ENCODE measurements around the gene ANTXR2. TPM values are rescaled to one million over a fixed set of nuclear protein-coding genes. Genes with fewer than 3 reads are reported as not detected.

ANTXR2 gene
- total RNA-seq, 6 experiments from 2014 or later, result 24.5 to 86.0 (median 33.7) TPM

GRCh38 chr4:80071604-80072227 is 1.3 kb downstream of the ANTXR2 start:
- 4% methylated on average over 10 of the region's 15 CpGs for WGBS (ENCODE audit: insufficient coverage, low coverage, low lambda C conversion rate, missing lambda C conversion rate)
- no peaks in the 10 kb centered on the region for H3K9me3 ChIP-seq
- H3K27ac ChIP-seq, result peak overlapping the region; percentile 93 to 94 (median 93)
- peak overlapping the region; percentile 82 to 94 (median 93) for H3K4me3 ChIP-seq
- H3K27me3 ChIP-seq, result no peaks in the 10 kb centered on the region
- intact Hi-C loops (cut with DNase I), result no loop called here
- no peak for DNase-seq
- TF ChIP-seq POLR2A (IDR thresholded peaks at IDR 0.05) (no peak), CTCF (IDR thresholded peaks at IDR 0.05) (no peak)
- H3K36me3 ChIP-seq, result peaks cover 0 to 10% (median 0%) of the 10 kb centered on the region in 4 donors
- no peak for ATAC-seq
- peaks cover 0 to 34% (median 9%) of the 10 kb centered on the region in 4 donors for H3K4me1 ChIP-seq

- peak; percentile 9 to 52 (median 31) for ATAC-seq
- H3K36me3 ChIP-seq, result peaks cover 0 to 10% (median 0%) of the 10 kb centered on the region in 4 donors
These were observed 2.0 kb downstream of the ANTXR2 start for GRCh38 chr4:80070880-80071603.

GRCh38 chr4:80069837-80070731 is 2.9 kb downstream of the ANTXR2 start:
- Histone ChIP-seq H3K27me3 (no peaks in the 10 kb centered on the region), H3K27ac (peak overlapping the region in 2 of 3 donors; percentile 31 to 93), H3K4me3 (peak overlapping the region in 1 of 3 donors; percentile 94), H3K4me1 (peaks cover 0 to 32% (median 9%) of the 10 kb centered on the region in 4 donors), H3K36me3 (peaks cover 0 to 10% (median 0%) of the 10 kb centered on the region in 4 donors), H3K9me3 (no peaks in the 10 kb centered on the region)
- intact Hi-C loops (cut with DNase I), result no loop called here
- WGBS (ENCODE audit: insufficient coverage, low coverage, low lambda C conversion rate, missing lambda C conversion rate), result 68% methylated on average over 2 of the region's 2 CpGs
- TF ChIP-seq CTCF (IDR thresholded peaks at IDR 0.05), result no peak
- no peak for TF ChIP-seq POLR2A (IDR thresholded peaks at IDR 0.05)
- no peak for DNase-seq
- no peak for ATAC-seq

More at GRCh38 chr4:80070880-80071603, 2.0 kb downstream of the ANTXR2 start:
- 16% methylated on average over 6 of the region's 6 CpGs for WGBS (ENCODE audit: insufficient coverage, low coverage, low lambda C conversion rate, missing lambda C conversion rate)
- Histone ChIP-seq H3K27ac (peak overlapping the region; percentile 93 to 94 (median 93)), H3K4me1 (peaks cover 0 to 27% (median 9%) of the 10 kb centered on the region in 4 donors), H3K27me3 (no peaks in the 10 kb centered on the region), H3K9me3 (no peaks in the 10 kb centered on the region), H3K4me3 (peak overlapping the region; percentile 82 to 94 (median 93))
- TF ChIP-seq POLR2A (IDR thresholded peaks at IDR 0.05), result no peak
- no peak for TF ChIP-seq CTCF (IDR thresholded peaks at IDR 0.05)
- no peak for DNase-seq
- intact Hi-C loops (cut with DNase I), result no loop called here

- TF ChIP-seq POLR2A (IDR thresholded peaks at IDR 0.05) (no peak), CTCF (IDR thresholded peaks at IDR 0.05) (no peak)
- H3K27me3 ChIP-seq, result no peaks in the 10 kb centered on the region
- intact Hi-C loops (cut with DNase I), result no loop called here
- H3K36me3 ChIP-seq, result peaks cover 0 to 10% (median 0%) of the 10 kb centered on the region in 4 donors
- WGBS (ENCODE audit: insufficient coverage, low coverage, low lambda C conversion rate, missing lambda C conversion rate), result 54% methylated on average over 5 of the region's 5 CpGs
- peaks cover 0 to 33% (median 9%) of the 10 kb centered on the region in 4 donors for H3K4me1 ChIP-seq
- ATAC-seq (peak in 1 of 4 donors; percentile 9), DNase-seq (no peak)
- no peak overlapping the region for H3K4me3 ChIP-seq
- peak overlapping the region in 1 of 3 donors; percentile 31 for H3K27ac ChIP-seq
- H3K9me3 ChIP-seq, result no peaks in the 10 kb centered on the region
These were observed 3.8 kb downstream of the ANTXR2 start for GRCh38 chr4:80069108-80069836.

Data from right lobe of liver (tissue), 6 donors.